SW 1271 (cell line): Measurements from ENCODE around the gene REP15.
"Not testable (repeated sequence)": the region's sequence is repeated elsewhere in the genome, so short reads cannot be mapped to it uniquely, and the experiment has no call there.

Experiments used
- DNase-seq, 2 experiments: peaks; one replicate each; lab custom pipeline; 2025; lab: John Stamatoyannopoulos, UW

REP15 gene

DNA sequence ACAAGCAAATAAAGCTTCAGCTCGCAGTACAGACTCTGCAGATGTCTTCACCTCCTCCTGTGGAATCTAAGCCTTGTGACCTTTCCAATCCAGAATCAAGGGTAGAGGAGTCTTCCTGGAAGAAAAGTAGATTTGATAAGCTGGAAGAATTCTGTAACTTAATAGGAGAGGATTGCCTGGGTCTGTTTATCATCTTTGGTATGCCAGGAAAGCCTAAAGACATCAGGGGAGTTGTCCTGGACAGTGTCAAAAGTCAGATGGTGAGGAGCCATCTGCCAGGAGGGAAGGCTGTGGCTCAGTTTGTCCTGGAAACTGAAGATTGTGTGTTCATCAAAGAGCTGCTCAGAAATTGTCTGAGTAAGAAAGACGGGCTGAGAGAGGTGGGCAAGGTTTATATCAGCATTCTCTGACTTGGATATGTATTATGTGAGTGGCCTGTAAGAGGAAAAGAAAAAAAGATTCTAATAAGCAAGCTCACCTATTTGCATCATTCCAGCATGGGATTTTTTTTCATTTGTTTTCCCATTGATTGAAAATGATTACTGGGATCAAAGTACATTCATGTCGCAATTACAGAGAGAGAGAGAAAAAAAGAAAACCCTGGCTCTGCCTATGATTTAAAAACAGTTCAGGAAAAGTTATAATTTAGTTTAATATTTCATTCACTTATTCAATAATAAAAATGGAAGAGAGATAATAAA, 767 bp downstream of the REP15 start:
- DNase-seq = no peak

DNA sequence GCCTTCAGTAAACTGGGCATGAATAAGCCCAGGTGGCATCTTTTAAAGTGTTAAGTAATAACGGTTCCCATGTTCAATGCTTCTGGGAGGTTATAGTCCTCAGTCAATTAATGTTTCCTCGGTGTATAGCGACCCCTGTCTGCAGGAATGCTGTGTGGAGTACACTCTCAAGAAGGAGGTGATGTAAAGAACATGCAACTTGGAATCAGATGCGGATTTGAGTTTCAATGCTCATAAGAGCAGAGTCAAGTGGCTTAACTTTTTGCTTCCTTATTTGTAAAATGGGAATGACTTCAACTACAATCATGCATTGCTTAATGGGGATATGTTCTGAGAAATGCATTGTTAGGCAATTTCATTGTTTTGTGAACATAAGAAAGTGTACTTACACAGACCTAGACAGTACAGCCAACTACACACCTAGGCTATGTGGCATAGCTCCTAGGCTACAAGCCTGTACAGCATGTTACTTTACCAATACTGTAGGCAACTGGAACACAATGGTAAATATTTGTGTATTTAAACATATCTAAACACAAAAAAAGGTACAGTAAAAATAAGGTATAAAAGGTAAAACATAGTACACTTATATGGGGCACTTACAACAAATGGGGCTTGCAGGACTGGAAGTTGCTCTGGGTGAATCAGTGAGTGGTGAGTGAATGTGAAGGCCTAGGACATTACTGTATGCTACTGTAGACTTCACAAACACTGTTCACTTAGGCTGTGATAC, 7.6 kb downstream of the REP15 start:
- peak; percentile 35 to 76 for DNase-seq

DNA sequence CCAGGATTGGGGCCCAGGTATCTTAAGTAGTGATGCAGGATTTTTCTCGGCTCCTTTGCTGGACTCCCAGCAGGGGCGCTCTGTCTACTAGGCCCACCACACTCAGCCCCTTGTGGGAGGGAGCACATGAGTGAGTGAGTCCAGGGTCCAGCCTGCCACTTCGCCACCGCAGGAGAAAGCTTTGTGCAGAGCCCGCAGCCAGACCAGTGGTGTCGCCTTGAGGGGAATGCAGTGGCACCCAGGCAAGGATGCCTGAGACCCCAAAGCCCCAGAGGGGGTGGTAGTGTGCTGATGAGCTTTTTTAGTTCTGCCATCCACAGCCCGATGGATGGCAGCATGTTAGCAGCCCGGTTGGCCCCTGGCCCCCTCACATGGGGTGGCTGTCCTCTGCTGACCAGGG, 9.0 kb downstream of the REP15 start:
- DNase-seq = no peak

DNA sequence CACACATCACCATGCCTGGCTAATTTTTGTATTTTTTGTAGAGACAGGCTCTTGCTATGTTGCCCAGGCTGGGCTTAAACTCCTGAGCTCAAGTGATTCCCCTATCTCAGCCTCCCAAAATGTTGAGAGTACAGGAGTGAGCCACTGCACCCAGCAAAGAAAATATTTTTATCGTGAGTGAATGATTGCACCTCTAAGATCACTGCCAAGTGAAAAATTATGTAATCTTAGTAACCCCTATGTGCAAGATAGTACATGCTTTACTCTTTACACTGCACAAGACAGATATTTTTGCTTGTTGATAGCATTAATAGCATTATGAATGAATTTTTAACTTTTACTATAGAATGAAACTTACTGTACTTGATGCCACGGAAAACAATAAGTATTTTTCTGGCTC, 11.0 kb downstream of the REP15 start:
- DNase-seq = no peak

DNA sequence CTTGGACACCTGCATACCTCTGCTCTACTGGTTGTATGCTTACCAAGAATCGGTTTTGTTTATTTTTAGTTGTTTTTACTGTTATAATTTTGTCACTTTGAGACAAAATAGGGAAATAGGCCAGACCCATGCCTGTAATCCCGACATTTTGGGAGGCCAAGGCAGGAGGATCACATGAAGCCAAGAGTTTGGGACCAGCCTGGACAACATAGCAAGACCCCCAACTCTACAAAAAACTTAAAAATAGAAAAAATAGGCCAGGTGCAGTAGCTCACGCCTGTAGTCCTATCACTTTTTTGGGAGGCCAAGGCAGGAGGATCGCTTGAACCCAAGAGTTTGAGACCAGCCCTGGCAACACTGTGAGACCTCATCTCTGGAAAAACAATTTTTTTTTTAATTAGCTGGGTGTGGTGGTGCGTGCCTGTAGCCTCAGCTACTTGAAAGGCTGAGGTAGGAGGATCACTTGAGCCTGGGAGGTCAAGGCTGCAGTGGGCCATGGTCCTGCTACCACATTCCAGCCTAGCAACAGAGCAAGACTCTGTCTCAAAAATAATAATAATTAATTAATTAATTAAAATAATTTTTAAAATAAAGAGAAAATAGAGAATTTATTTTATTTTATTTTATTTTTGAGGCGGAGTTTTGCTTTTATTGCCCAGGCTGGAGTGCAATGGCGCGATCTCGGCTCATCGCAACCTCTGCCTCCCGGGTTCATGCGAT, 13.1 kb downstream of the REP15 start:
- no peak for DNase-seq

DNA sequence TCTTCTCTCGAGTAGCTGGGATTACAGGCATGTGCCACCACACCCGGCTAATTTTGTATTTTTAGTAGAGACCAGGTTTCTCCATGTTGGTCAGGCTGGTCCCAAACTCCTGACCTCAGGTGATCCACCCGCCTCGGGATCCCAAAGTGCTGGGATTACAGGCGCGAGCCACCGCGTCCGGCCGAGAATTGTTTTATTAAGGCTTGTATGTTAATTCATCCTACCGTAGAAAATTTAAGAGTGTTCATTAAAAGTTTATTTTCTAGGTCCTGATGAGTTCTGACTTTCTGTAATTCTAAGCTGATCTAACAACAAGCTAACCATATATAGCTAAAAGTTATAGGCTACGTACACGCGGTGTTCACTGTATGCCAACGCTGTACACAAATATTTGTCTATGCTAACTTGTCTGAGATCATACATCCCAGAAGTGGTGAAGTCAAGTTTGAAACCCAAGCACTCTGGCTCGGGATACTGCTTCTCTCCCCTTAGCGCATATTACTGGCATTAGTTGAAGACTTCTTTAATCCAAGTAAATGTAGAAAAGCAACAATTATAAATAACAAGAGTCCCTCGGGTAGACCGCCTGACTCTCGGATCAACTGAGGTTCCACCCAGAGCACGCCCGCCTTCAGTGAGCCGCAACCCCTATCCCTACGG, 13.8 kb downstream of the REP15 start:
- DNase-seq = no peak

DNA sequence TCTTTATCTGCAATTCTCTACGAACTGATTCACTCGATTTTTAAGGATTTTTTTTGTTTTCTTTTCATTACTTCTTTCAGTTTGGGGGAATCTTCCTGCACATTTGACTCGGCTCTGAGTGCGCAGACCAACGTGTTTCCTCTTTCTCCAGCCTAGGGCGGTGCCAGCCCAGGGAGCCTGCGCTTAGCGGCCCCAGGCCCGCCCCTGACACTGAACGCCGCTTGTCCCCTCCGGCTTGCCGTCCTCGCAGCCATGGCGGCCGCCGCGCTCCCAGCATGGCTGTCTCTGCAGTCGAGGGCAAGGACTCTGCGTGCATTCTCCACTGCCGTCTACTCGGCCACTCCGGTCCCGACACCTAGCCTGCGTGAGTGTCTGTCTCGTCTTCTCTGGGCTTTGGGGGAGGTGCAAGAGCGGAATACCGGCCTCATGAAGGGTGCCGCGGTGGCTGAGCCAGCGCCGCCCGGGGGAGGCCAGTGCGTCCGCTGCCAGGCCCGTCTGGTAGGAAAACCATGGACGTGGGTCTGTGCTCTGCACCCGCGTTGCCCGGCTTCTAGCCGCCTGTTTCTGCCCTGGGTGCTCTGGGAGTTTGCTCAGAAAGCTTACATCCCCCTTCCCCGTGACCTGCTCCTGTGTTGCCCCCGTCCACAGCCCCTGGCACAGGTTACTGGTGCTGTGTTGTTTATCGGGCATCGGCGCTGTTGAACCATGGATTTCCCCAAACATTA, 14.5 kb downstream of the REP15 start, which contains the start of gene MRPS35:
MRPS35 (plus strand) TSS at position 241 of the 725 bp plus-strand sequence; CDS start at position 253, 12 bp downstream.
- DNase-seq = peak; percentile 56 to 94

DNA sequence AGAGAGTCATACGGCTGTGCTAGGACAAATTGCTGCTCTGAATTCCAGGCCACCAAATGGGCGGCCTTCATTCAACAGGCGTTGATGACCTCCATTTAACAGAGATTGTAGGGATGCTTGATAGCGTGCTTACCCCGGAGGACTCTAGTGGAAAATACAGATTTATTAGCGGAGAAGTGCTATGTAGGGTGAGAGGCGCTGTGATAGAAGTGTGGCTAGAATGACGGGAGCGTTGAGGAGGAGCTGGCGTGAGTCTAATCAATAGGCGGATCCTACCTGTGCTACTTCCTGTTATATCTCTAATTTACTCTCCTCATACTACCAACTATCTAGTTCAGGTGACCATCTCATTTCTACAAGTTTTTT, 15.1 kb downstream of the REP15 start:
- peak in 1 of 2 experiments; percentile 61 for DNase-seq

DNA sequence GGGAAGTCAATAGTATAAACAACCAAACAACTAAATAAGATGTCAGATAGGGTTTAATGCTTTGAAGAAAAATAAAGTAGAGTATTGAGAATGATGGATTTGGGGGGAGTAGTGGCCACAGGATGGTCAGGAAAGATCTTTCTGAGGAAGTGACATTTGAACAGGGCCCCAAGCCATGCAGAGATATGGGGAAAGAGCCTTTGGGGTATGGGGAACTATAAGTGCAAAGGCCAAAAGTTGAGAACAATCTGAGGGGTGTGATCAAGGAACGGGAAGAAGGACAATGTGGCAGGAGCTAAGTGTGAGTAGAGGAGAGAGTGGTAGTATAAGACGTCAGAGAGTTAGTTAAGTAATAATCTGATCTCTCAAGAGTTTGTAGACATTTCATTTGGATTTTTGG, 15.7 kb downstream of the REP15 start:
- no peak for DNase-seq

DNA sequence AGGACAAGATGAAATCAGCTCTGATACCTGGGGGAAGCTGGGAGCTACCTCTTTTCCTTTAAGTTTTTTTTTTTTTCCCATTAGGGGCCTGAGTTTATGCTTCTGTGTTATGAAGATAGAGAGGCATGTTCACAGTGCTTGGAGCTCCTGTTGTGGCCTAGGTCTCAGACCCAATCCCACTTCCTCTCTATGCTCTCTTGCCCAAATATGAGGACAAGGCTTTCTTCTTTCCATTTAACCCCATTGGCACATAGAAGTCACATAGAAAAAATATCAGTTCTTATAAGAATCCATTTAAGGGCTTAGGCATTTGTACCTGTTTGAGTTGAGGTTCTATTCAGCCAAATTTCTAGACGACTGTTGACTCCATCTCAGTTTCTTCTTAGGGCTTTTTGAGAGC, 27.0 kb downstream of the REP15 start:
- DNase-seq = no peak

DNA sequence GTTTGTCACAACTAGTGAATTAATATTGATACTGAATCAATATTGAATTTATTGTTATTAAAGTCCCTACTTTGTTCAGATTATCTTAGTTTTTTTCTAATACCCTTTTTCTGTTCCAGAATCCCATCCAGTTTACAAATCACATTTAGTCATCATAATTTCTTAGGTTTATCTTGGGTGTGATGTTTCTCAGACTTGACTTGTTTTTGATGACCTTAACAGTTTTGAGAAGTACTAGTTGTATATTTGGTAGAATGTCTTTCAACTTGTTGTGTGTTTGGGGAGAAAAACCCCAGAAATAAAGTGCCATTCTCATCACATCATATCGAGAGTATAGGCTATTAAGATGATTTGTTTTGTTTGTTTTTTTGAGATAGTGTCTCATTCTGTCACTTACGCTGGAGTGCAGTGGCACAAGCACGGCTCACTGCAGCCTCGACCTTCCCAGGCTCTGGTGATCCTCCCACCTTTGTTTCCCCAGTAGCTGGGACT, 33.9 kb downstream of the REP15 start:
- DNase-seq = no peak

DNA sequence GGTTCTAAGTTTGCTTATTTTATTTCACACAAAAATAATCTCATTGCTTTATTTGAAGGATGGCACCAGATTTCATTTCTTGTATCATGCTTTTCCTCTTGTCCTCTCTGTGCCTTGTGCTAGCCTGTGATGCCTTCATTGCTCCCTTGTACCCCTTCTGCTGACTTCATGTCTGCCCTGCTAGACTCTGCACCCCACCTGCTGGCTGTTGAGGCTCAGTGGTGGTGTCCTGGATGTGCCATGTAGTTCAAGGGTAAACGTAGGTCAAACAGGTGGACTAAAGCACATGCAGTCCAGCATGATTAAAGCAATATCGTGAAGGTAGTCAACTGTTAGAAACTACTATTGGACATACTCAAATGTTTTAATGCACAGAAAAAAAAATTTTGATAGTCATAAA, 36.0 kb downstream of the REP15 start:
- DNase-seq = peak in 1 of 2 experiments; percentile 18

DNA sequence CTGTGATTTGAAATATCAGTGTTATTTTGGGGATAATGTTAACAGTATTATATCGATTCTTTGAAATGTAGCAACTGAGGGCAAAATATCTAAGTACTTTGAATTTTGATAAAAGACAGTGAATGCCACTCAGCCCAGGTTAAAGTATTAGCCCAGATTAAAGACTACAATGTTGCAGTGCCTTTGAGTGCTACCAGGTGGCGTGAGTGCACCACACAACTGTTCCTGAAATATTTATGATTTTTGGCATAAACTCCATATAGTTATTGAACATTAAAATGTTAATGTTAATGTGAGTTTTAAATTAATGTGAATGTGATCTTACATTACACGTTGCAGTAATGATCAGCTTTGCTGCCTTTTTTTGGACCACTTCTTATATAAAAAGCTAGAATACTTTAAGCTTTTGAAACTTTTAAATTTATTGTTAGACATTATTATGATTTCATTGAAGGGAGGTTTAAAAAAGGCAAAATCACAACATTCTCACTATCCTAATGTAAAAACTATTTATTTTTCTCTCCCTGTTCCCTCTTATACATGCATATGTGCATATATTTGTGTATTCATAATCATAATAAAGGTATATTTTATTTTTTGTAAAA, 36.9 kb downstream of the REP15 start:
- DNase-seq = peak in 1 of 2 experiments; percentile 68

DNA sequence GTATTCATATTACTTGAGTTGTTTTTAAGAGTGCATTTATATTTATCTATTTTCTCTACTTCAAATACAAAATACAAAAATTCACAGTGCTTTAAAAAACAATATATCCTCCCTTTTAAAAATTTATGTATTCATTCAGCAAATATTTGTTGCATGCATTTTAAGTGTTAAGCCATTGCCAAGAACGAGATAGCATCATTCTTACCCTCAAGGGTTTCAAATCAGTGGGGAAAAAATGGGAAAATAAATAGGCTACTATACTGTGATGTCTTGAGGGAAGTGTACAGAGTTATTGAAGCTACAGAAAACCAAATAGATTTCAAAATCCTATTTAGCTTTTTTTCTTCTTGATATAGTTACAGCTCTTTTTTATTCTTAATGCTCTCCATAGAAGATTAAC, 37.5 kb downstream of the REP15 start:
- no peak for DNase-seq

DNA sequence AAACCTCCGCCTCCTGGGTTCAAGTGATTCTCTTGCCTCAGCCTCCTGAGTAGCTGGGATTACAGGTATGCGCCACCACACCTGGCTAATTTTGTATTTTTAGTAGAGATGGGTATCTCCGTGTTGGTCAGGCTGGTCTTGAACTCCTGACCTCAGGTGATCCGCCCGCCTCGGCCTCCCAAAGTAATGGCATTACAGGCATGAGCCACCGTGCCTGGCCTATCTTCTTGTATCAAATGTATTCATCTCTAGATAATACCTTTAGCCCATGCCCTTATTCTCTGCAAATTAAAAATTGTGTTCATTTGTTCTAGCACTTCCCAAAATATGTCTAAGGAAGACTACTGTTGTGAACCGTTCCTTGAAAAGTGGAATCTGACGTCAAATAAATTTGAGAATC, 38.1 kb downstream of the REP15 start:
- DNase-seq = not testable (repeated sequence)

DNA sequence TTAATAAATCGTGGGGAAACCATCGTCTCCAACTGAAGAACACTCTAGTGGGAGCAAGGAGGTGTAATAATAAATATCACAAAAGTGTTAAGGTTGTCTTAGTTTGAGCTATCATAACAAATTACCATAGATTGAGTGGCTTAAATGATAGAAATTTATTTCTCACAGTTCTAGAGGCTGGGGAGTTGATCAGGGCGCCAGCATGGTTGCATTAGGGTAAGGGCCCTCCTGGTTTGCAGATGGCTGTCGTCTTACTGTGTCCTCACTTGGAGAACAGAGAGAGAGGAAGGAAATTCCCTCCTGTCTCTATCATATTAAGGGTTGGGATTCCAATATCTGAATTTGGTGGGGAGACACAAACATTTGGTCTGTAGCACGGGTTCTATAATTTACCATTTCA, 47.4 kb downstream of the REP15 start:
- DNase-seq = no peak

DNA sequence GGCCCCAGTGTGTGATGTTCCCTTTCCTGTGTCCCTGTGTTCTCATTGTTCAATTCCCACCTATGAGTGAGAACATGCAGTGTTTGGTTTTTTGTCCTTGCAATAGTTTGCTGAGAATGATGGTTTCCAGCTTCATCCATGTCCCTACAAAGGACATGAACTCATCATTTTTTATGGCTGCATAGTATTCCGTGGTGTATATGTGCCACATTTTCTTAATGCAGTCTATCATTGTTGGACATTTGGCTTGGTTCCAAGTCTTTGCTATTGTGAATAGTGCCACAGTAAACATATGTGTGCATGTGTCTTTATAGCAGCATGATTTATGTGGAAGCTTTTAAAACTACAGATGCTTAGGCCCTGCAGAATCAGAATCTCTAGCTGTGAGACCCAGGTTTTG, 49.5 kb downstream of the REP15 start:
- DNase-seq = not testable (repeated sequence)
